Chondrocyte (in vitro differentiated cells): ENCODE data around the gene IGF1R. TPM values are rescaled to one million over a fixed set of nuclear protein-coding genes. Genes with fewer than 3 reads are reported as not detected.
"Not testable (repeated sequence)": the region's sequence is repeated elsewhere in the genome, so short reads cannot be mapped to it uniquely, and the experiment has no call there.

Experiments used
- DNase-seq: peaks from one replicate; pipeline ENCODE4 v3.0.0; 2021; ENCODE audit warnings: mixed read lengths, low spot score
- H3K27ac Mint-ChIP-seq: one replicate; pipeline ENCODE4 v1.8.0; 2021; ENCODE audit warnings: mild to moderate bottlenecking, moderate library complexity, mixed read lengths; ENCODE audit not compliant: unreplicated experiment
- H3K27me3 Mint-ChIP-seq: 2 replicates; pipeline ENCODE4 v1.8.0; 2021; ENCODE audit warnings: low read depth, mixed read lengths
- H3K36me3 Mint-ChIP-seq: 2 replicates; pipeline ENCODE4 v1.8.0; 2021; ENCODE audit warnings: low read depth, mixed read lengths
- H3K4me1 Mint-ChIP-seq: 2 replicates; pipeline ENCODE4 v1.8.0; 2021; ENCODE audit warnings: low read depth, mild to moderate bottlenecking, mixed read lengths
- H3K4me3 Mint-ChIP-seq: one replicate; pipeline ENCODE4 v1.8.0; 2021; ENCODE audit warnings: mild to moderate bottlenecking, moderate library complexity, mixed read lengths; ENCODE audit not compliant: unreplicated experiment
- H3K9me3 Mint-ChIP-seq: 2 replicates; pipeline ENCODE4 v1.8.0; 2021; ENCODE audit warnings: low read depth, mixed read lengths
- CTCF ChIP-seq: fragments of 200-600 bp; sonication (generic); IDR thresholded peaks from 2 replicates; pipeline ENCODE4 v1.5.0; 2021; ENCODE audit warnings: antibody characterized with exemption, mild to moderate bottlenecking, moderate library complexity
- total RNA-seq: library from RNA; stranded (reverse); gene quantifications from 3 replicates; pipeline ENCODE4 v1.2.1, GENCODE V29; 2021

IGF1R gene
- total RNA-seq, 1 donor from 2014 or later = 119 TPM

GRCh38 chr15:98617328-98617980 is 30.9 kb upstream of the IGF1R start:
- Mint-ChIP-seq H3K36me3 (peaks cover 1% of the 10 kb centered on the region), H3K27me3 (peaks cover 22% of the 10 kb centered on the region), H3K4me3 (no peak overlapping the region), H3K27ac (no peak overlapping the region), H3K9me3 (no peaks in the 10 kb centered on the region), H3K4me1 (no peaks in the 10 kb centered on the region)
- no peak for DNase-seq
- no peak for TF ChIP-seq CTCF

DNA sequence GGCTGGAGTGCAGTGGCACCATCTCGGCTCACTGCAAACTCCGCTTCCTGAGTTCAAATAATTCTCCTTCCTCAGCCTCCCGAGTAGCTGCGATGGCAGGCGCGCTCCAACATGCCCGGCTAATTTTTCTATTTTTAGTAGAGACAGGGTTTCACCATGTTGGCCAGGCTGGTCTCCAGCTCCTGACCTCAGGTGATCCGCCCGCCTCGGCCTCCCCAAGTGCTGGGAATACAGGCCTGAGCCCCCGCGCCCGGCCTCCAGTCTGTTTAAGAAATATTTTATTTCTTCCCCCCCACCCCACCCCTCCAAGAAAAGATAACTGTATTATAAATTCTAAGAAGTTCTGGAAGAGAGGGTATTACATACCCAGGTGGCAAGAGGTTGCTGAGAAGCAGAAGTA is 29.8 kb upstream of the IGF1R start:
- H3K27me3 Mint-ChIP-seq = peaks cover 25% of the 10 kb centered on the region
- H3K36me3 Mint-ChIP-seq, DNase-seq, H3K27ac Mint-ChIP-seq, H3K9me3 Mint-ChIP-seq, H3K4me1 Mint-ChIP-seq, H3K4me3 Mint-ChIP-seq: not testable (repeated sequence)

DNA sequence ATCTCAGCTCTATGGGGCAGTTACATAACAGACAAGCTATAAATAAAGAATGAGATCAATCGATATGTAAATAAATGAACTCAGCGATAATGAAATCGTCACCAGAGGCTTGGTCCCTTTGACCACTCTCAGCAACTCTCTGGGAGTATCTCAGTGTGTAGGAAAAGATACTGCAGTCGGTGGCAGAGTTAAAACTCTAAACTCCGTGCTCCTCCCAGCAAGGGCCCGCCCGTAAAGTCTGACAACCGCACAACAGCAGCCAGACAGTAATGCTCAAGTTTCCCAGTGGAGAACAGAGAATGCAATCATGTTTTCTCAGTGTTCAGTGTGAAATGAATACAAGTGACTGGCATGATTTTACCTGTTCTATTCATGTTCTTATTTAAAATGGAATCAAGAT is 28.3 kb upstream of the IGF1R start:
- no peaks in the 10 kb centered on the region for H3K9me3 Mint-ChIP-seq
- H3K27me3 Mint-ChIP-seq = peaks cover 33% of the 10 kb centered on the region
- no peak overlapping the region for H3K27ac Mint-ChIP-seq
- H3K4me3 Mint-ChIP-seq = no peak overlapping the region
- no peak for DNase-seq
- H3K36me3 Mint-ChIP-seq = peaks cover 1% of the 10 kb centered on the region
- H3K4me1 Mint-ChIP-seq = no peaks in the 10 kb centered on the region
- no peak for TF ChIP-seq CTCF

- no peak for TF ChIP-seq CTCF
- Mint-ChIP-seq H3K4me1 (no peaks in the 10 kb centered on the region), H3K27ac (no peak overlapping the region), H3K9me3 (no peaks in the 10 kb centered on the region), H3K36me3 (peaks cover 1% of the 10 kb centered on the region), H3K4me3 (no peak overlapping the region), H3K27me3 (peaks cover 38% of the 10 kb centered on the region)
- no peak for DNase-seq
These were observed 27.3 kb upstream of the IGF1R start for GRCh38 chr15:98621021-98621420.

- Mint-ChIP-seq H3K4me3 (no peak overlapping the region), H3K27me3 (peaks cover 35% of the 10 kb centered on the region), H3K36me3 (no peaks in the 10 kb centered on the region), H3K9me3 (no peaks in the 10 kb centered on the region), H3K4me1 (peaks cover 4% of the 10 kb centered on the region), H3K27ac (no peak overlapping the region)
- no peak for DNase-seq
- TF ChIP-seq CTCF = no peak
These were observed 22.7 kb upstream of the IGF1R start for GRCh38 chr15:98625614-98626013.

GRCh38 chr15:98626153-98626552 is 22.2 kb upstream of the IGF1R start:
- TF ChIP-seq CTCF = no peak
- peaks cover 4% of the 10 kb centered on the region for H3K4me1 Mint-ChIP-seq
- no peak for DNase-seq
- H3K36me3 Mint-ChIP-seq = no peaks in the 10 kb centered on the region
- H3K27me3 Mint-ChIP-seq = peaks cover 33% of the 10 kb centered on the region
- H3K4me3 Mint-ChIP-seq = no peak overlapping the region
- H3K9me3 Mint-ChIP-seq = no peaks in the 10 kb centered on the region
- H3K27ac Mint-ChIP-seq = no peak overlapping the region
